ACHN (cell line): ENCODE data around the gene ASTN2.
A peak's percentile ranks its signal among the peaks of the same experiment; 100 is the strongest.

ENCODE experiments used
- DNase-seq: peaks from one replicate; pipeline ENCODE4 v3.0.0-alpha.2; 2015
- in situ Hi-C: cut with HindIII; loops from 2 replicates; pipeline ENCODE4 v1.10.0; 2017; ENCODE audit warnings: low sequenced_read_pairs, low pct_ligation_motif_present, low pct_unique_long_range_greater_than_20kb

The ASTN2 gene

GRCh38 chr9:117414906-117415331 lies at the start of gene ASTN2:
Gene ASTN2 (minus strand): TSS chr9:117415057. CDS start chr9:117414938, 119 bp downstream.
- DNase-seq, result no peak
- in situ Hi-C loops, result no loop called here

DNA sequence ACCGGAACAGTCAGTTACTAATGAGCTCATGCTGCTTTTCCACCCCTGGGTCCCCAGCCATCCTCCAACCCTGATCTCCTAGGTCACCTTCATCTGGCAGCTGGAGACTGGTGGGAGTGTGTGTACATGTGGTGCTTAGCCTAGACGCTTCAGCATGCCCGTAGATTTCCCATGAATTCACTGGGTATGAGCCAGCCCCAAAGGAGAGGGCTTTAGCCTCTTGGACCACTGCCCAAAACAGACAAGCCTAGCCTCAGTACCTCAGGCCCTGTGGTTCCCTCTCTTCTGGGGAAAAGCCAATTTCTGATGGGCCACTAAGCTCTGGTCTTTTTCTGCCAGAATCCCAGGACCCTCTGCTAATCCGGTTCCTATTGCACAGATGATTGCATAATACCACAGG lies 48.0 kb upstream of the ASTN2 start:
- no peak for DNase-seq
- in situ Hi-C loops, result no loop called here

- in situ Hi-C loops, result no loop called here
- no peak for DNase-seq
These were observed 46.5 kb upstream of the ASTN2 start for GRCh38 chr9:117461386-117461785.

- in situ Hi-C loops, result no loop called here
- DNase-seq, result no peak
These were observed 45.9 kb upstream of the ASTN2 start for GRCh38 chr9:117460743-117461142.

DNA sequence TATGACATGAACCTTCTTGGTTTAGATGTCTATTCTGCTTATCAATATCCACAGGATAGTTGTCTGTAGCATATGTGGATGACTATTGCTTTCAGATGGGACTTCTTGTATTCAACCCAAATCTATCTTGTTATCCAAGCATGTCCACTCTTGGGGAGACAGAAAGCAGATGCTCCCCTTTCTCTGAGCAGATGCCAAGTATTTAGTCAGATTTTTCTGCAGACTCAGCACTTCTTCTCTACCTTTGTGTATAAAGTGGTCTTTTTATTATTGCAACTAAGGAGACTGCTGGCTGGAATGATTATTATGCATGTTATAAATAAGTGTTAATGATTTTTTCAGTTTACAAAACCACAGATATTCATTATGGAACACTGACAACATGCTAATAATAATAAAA lies 45.1 kb upstream of the ASTN2 start:
- no peak for DNase-seq
- in situ Hi-C loops, result no loop called here

DNA sequence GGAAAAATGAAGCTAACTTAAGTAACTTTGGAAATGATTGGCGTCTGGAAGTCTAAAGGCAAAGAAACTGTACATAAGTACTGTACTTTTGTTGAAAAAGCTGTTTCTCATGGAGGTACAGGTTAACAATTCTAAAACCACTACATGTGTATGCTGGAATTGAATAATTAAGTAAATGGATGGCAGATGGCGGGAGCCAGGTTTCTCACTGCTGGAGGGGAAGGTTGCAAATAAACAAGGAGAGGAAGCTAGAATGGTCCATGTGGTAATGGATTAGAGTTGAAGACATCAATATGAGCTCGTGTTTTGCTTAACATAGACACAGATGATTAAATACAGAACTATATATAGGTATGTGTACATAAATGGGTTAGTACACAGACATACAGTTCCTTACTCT lies 43.2 kb upstream of the ASTN2 start:
- no peak for DNase-seq
- in situ Hi-C loops, result no loop called here

DNA sequence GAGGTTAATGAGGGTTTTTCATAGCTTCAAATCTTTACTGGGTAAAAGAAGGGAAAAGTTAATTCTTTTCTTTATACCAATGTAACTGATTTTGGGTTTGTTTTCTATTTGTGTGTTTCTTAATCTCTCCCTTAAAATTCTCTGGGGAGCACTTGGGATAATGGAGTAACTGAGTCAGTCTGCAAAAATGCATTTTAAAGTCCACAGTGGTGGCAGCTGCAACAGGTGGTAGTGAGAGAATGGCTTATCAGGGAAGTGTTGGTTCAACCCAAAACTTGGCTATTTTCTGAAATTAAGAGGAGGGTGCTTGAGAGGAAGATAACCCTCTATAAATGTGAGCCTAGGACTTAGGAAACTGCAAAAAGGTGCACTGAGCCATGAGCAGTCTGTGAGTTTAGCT lies 39.9 kb upstream of the ASTN2 start:
- in situ Hi-C loops, result no loop called here
- no peak for DNase-seq

GRCh38 chr9:117453737-117454136 lies 38.9 kb upstream of the ASTN2 start:
- DNase-seq, result no peak
- in situ Hi-C loops, result no loop called here

DNA sequence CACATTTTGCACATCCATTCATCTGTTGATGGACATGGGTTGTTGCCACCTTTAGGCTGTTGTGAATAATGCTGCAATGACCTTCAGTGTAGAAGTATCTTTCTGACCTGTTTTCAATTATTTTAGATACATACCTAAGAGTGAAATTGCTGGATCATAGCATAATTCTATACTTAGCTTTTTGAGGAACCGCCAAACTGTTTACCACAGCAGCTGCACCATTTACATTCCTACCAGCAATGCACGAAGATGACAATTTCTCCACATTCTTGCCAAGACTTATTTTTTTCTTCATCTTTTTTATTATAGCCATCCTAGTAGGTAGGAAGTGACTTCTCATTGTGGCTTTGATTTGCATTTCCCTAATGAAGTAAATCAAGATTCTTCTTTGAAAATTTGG lies 36.5 kb upstream of the ASTN2 start:
- in situ Hi-C loops, result no loop called here
- no peak for DNase-seq

- in situ Hi-C loops, result no loop called here
- DNase-seq, result peak; percentile 1
These were observed 33.2 kb upstream of the ASTN2 start for GRCh38 chr9:117448066-117448465.

- no peak for DNase-seq
- in situ Hi-C loops, result no loop called here
These were observed 30.8 kb upstream of the ASTN2 start for GRCh38 chr9:117445631-117446030.

DNA sequence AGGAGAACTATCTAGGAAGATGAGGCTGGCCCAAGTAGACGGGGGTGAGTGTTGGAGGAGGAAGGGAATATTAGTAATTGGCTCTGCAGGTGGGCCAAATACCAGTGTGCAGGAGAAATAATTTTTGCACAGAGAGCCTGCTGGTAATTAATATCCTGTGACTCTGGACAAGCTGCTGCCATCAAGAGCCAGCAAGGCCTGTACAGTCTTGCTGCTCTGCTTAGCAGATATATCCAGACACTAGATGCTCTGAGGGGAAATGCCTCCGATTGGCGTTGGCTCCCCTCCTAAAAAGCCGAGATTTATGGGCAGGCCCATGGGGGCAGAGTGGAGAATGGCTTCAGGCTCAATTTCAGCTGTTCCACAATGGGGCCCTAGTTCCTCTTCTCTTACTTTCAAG lies 29.6 kb upstream of the ASTN2 start:
- no peak for DNase-seq
- in situ Hi-C loops, result no loop called here

GRCh38 chr9:117437283-117437682 lies 22.4 kb upstream of the ASTN2 start:
- in situ Hi-C loops, result no loop called here

GRCh38 chr9:117435630-117436261 lies 20.9 kb upstream of the ASTN2 start:
- in situ Hi-C loops, result no loop called here
- DNase-seq, result no peak

More at GRCh38 chr9:117437283-117437682, 22.4 kb upstream of the ASTN2 start:
- no peak for DNase-seq

- no peak for DNase-seq
- in situ Hi-C loops, result no loop called here
These were observed 19.7 kb upstream of the ASTN2 start for GRCh38 chr9:117434566-117434965.

GRCh38 chr9:117430813-117431212 lies 16.0 kb upstream of the ASTN2 start:
- no peak for DNase-seq
- in situ Hi-C loops, result no loop called here

GRCh38 chr9:117427357-117427913 lies 12.6 kb upstream of the ASTN2 start:
- in situ Hi-C loops, result no loop called here

GRCh38 chr9:117425566-117425965 lies 10.7 kb upstream of the ASTN2 start:
- in situ Hi-C loops, result no loop called here
- no peak for DNase-seq

More at GRCh38 chr9:117427357-117427913, 12.6 kb upstream of the ASTN2 start:
- DNase-seq, result no peak

- in situ Hi-C loops, result no loop called here
- no peak for DNase-seq
These were observed 9.4 kb upstream of the ASTN2 start for GRCh38 chr9:117424291-117424690.

- in situ Hi-C loops, result no loop called here
- no peak for DNase-seq
These were observed 3.3 kb upstream of the ASTN2 start for GRCh38 chr9:117418111-117418510.
